Adipocyte (in vitro differentiated cells): ENCODE data around the gene CNIH2.
A peak's percentile ranks its signal among the peaks of the same experiment; 100 is the strongest.
"Not testable (repeated sequence)": the region's sequence is repeated elsewhere in the genome, so short reads cannot be mapped to it uniquely, and the experiment has no call there.

ENCODE experiments used
- DNase-seq: peaks from one replicate; pipeline ENCODE4 v3.0.0-alpha.2; 2015; ENCODE audit warnings: low read depth
- H3K27me3 ChIP-seq: replicated peaks from 2 replicates; pipeline ENCODE4 v1.7.0; 2013; ENCODE audit warnings: mild to moderate bottlenecking, low read length, moderate library complexity; ENCODE audit not compliant: control insufficient read depth, insufficient read depth
- H3K36me3 ChIP-seq: 2 replicates; pipeline ENCODE4 v1.7.0; 2013; ENCODE audit warnings: low read length, mild to moderate bottlenecking, moderate library complexity; ENCODE audit not compliant: control insufficient read depth, insufficient read depth, severe bottlenecking
- H3K4me1 ChIP-seq: 2 replicates; pipeline ENCODE4 v1.7.0; 2013; ENCODE audit warnings: mild to moderate bottlenecking, low read length, moderate library complexity; ENCODE audit not compliant: control insufficient read depth, insufficient read depth
- H3K4me3 ChIP-seq: 2 replicates; pipeline ENCODE4 v1.7.0; 2013; ENCODE audit warnings: mild to moderate bottlenecking, low read length, moderate library complexity
- H3K9ac ChIP-seq: 2 replicates; pipeline ENCODE4 v1.7.0; 2013; ENCODE audit warnings: mild to moderate bottlenecking, low read length, moderate library complexity
- H3K9me3 ChIP-seq: 2 replicates; pipeline ENCODE4 v1.7.0; 2013; ENCODE audit warnings: mild to moderate bottlenecking, low read length, moderate library complexity; ENCODE audit not compliant: control insufficient read depth

The CNIH2 gene

DNA sequence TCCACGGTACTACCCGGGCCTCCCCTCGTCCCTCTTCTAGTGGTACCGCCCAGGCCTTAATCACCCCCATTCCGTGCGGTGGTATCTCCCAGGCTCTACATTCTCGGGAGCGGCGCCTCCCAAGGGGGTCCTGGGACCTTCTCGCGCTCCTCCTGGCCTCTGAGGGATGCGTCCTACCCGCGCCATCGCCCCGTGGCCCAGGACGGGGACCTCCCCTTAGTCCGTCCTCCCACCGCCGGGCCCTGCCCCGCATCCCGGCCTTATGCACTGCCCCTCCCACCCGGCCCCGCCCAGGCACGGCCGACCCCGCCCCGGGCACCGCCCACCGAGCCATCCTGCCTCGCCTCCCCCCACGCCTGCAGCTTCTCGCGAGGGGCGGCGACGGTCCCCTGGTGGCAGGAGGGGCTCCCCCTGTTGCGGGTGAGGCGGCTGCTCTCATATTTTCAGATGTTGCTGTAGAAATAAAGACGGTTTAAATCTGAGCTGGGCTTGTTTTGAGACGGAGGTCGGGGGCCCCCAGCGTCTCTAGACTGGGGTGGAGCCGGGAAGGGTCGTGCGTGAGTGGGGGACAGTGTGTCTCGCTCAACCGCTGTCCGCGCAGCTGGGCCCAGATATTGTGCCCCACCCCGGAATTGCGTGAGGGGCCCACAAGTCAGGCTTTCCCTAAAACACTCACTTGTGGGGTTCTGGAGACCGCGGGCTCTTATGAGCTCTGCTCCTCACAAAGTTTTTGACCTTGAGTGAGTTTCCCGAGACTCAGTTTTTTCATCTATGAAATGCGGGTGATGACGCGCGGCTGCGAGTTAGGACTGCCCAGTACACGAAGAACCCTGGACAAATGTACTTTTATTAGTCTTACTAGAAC lies 10.4 kb upstream of the CNIH2 start:
- no peaks in the 10 kb centered on the region for H3K9me3 ChIP-seq
- H3K27me3 ChIP-seq = no peaks in the 10 kb centered on the region
- H3K9ac ChIP-seq = peak overlapping the region; percentile 97
- H3K4me3 ChIP-seq = peak overlapping the region; percentile 93
- H3K4me1 ChIP-seq = peaks cover 20% of the 10 kb centered on the region
- peak; percentile 95 for DNase-seq
- peaks cover 42% of the 10 kb centered on the region for H3K36me3 ChIP-seq

DNA sequence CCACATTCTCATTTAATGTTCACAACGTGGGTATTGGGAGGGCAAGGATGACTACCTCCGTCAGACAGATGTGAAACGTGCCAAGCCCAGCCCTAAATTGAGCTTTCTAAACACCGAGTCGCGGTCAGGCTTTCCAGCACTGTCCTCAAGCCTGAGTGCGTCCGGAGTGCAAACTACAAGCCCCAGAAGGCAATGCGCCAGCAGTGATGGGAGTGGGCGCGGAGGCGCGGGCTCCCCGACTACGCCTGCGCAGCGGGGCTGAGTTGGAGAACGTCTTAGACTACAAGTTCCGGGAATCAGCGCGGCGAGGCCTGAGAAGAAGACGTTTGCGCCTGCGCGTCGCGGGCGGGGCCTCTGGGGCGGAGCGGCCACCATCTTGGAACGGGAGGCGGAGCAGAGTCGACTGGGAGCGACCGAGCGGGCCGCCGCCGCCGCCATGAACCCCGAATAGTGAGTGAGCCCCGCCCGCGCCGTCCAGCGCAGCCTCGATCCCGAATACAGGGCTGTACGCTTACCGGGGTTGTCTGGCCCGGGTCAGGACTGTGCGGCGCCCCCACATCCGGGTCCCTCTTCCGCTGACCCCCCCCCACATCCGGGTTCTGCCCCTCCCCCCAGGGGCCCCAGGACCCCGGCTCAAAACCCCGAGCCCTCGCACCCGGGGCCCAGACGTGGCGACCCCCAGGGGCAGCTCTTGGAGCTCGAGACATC lies 9.6 kb upstream of the CNIH2 start, which contains the start of gene RAB1B:
Gene RAB1B (plus strand): TSS at position 396 of the 708 bp plus-strand sequence. CDS start 41 bp downstream, at position 437.
- Histone ChIP-seq H3K4me1 (peaks cover 20% of the 10 kb centered on the region), H3K9me3 (no peaks in the 10 kb centered on the region), H3K27me3 (no peaks in the 10 kb centered on the region), H3K36me3 (peaks cover 42% of the 10 kb centered on the region), H3K9ac (peak within 1 kb of the TSS; percentile 97), H3K4me3 (peak within 1 kb of the TSS; percentile 93)
- DNase-seq = peak; percentile 100

DNA sequence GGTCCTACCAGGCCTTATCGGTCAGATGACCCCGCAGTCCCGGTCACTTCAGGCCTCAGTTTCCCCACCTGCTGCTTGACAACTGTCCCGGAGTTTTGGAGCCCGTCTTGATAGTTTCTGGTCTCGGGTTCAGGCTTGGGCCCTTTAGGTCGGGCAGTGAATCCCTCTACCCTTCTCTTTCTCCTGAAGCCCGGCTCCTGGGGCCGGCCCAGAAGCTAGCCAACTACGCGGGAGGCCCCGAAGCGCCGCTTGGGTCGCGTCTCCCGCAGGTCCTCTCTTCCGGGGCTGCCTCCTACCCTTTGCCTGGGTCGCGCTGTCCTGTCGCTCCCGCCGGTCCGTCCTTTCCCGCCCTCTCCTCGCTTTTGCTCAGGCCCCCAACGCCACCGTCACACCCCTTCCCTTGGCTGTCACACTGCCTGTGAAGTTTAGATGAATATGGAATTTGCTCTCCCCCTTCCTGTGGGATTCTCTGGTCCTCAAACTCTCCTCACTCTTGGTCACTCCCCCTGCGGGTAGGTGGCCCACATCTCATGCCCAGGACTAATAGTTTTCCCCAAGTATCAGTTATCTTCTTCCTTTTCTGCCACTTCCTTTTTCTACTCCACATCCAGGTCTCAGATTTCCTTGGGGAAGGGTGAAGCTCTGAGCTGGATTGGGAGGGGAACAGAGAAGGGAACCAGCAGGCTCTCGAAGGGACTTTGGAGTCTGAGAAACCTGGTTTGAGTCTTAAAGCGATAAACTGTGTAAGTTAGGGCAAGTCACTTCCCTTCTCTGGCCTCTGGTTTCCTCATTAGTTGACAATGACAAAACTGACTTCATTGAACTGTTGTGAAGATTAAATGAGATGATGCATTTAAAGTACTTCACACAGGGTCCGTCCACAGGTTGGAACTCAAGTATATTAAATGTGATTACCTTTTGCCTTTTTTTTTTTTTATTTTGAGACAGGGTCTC lies 8.7 kb upstream of the CNIH2 start:
- Histone ChIP-seq H3K9me3 (no peaks in the 10 kb centered on the region), H3K4me1 (peaks cover 20% of the 10 kb centered on the region), H3K27me3 (no peaks in the 10 kb centered on the region), H3K9ac (peak overlapping the region; percentile 97), H3K4me3 (peak overlapping the region; percentile 93), H3K36me3 (peaks cover 43% of the 10 kb centered on the region)
- DNase-seq = peak; percentile 68

DNA sequence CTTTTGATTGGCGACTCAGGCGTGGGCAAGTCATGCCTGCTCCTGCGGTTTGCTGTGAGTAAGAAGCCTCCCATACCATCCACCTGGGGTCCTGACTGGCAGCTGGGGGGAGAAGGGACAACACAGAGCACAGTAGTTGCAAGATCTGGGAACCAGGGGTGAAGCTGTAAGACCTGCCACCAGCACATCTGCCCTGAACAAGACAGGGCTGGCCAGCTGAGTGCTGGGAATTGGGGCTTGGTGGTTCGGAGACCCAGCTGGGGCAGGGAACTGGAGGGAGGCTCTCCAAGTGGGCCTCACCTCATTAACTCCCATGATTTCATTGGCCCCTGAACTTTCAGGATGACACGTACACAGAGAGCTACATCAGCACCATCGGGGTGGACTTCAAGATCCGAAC lies 6.2 kb upstream of the CNIH2 start:
- peaks cover 15% of the 10 kb centered on the region for H3K4me1 ChIP-seq
- H3K27me3 ChIP-seq = no peaks in the 10 kb centered on the region
- no peak overlapping the region for H3K4me3 ChIP-seq
- no peaks in the 10 kb centered on the region for H3K9me3 ChIP-seq
- no peak overlapping the region for H3K9ac ChIP-seq
- peaks cover 48% of the 10 kb centered on the region for H3K36me3 ChIP-seq
- DNase-seq = no peak

DNA sequence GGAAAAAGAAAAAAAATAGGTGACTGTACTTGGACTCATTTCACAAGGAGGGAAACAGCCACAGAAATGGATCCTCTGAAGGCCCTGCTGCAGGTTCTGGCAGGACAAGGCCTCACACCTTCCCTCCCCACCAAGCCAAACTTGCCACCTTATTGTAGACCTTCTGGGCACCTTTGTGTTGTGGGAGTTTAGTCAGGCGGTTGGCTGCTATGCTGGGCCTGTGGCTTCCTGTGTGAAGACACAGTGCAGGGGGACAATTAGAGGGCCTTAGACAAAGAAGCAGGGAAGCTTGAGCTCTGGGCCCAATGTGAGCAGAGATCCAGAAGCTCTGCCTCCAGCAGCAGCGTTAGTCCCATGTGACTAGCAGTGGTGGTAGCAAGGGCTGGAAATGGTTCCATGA lies 5.4 kb upstream of the CNIH2 start:
- H3K4me1 ChIP-seq = peaks cover 12% of the 10 kb centered on the region
- no peaks in the 10 kb centered on the region for H3K27me3 ChIP-seq
- H3K36me3 ChIP-seq = peaks cover 48% of the 10 kb centered on the region

DNA sequence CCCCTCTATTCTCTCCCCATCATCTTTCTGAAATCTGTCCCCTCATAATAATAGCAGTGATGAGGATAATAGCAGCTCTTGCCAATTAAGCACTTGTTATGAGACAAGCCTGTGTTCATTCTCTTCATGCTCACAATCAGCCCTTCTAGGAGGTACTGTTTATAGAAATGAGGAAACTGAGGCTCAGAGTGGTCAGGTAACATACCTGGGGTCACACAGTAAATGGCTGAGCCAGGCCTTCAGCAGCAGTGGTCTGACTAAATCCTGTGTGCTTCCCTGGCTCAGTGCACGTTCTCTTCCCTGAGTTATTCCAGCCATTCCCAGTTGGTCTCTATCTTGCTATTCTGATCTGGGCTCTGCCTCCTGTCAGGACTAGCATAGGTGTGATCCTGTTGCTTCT lies 3.8 kb upstream of the CNIH2 start:
- Histone ChIP-seq H3K9ac (no peak overlapping the region), H3K4me1 (peaks cover 10% of the 10 kb centered on the region), H3K36me3 (peaks cover 48% of the 10 kb centered on the region), H3K9me3 (no peaks in the 10 kb centered on the region), H3K4me3 (no peak overlapping the region), H3K27me3 (no peaks in the 10 kb centered on the region)
- no peak for DNase-seq

More for the DNA sequence above, 5.4 kb upstream of the CNIH2 start:
- Histone ChIP-seq H3K4me3 (no peak overlapping the region), H3K9ac (no peak overlapping the region), H3K9me3 (no peaks in the 10 kb centered on the region)
- no peak for DNase-seq

DNA sequence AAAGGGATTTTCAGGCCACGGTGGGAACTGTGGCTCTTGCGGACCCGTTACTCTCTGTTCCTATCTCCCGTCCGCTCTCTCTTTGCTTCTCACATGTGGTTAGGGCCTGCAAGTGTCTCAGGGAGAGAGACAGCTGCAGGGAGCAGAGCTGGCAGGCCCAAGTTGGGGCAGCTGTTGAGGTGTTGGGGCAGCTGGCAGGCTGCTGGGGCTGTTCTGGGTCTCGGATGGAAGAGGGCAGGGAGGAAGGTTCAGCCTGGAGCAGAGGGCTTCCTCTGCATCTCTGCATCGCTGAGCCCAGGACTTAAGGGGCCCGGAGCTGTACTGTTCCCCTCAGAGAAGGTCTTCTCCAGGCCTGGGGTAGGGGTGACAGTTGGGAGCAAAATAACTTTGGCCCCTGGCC lies 2.6 kb upstream of the CNIH2 start:
- DNase-seq = no peak
- Histone ChIP-seq H3K36me3 (peaks cover 48% of the 10 kb centered on the region), H3K27me3 (no peaks in the 10 kb centered on the region), H3K4me3 (no peak overlapping the region), H3K4me1 (peaks cover 4% of the 10 kb centered on the region), H3K9ac (no peak overlapping the region), H3K9me3 (no peaks in the 10 kb centered on the region)

DNA sequence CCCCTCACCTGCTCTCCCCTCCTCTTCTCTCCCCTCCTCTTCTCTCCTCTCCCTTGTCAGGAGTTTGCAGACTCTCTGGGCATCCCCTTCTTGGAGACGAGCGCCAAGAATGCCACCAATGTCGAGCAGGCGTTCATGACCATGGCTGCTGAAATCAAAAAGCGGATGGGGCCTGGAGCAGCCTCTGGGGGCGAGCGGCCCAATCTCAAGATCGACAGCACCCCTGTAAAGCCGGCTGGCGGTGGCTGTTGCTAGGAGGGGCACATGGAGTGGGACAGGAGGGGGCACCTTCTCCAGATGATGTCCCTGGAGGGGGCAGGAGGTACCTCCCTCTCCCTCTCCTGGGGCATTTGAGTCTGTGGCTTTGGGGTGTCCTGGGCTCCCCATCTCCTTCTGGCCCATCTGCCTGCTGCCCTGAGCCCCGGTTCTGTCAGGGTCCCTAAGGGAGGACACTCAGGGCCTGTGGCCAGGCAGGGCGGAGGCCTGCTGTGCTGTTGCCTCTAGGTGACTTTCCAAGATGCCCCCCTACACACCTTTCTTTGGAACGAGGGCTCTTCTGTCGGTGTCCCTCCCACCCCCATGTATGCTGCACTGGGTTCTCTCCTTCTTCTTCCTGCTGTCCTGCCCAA lies 1.9 kb upstream of the CNIH2 start:
- no peak overlapping the region for H3K4me3 ChIP-seq
- no peak for DNase-seq
- no peaks in the 10 kb centered on the region for H3K27me3 ChIP-seq
- peaks cover 48% of the 10 kb centered on the region for H3K36me3 ChIP-seq
- H3K9ac ChIP-seq = no peak overlapping the region
- peaks cover 4% of the 10 kb centered on the region for H3K4me1 ChIP-seq
- H3K9me3 ChIP-seq = no peaks in the 10 kb centered on the region

DNA sequence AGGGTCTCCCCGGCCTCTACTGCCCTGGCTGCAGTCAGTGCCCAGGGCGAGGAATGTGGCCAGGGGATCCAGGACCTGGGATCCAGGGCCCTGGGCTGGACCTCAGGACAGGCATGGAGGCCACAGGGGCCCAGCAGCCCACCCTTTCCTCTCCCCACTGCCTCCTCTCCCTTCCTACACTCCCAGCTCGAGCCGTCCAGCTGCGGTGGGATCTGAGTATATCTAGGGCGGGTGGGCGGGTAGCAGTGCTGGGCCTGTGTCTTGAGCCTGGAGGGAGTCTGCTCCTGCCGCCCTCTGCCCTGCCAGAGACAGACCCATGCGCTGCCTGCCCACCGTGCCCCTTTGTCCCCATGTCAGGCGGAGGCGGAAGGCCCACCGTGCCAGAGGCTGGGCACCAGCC lies 1.4 kb upstream of the CNIH2 start:
- H3K27me3 ChIP-seq, H3K9me3 ChIP-seq, H3K4me1 ChIP-seq, H3K9ac ChIP-seq, H3K4me3 ChIP-seq, DNase-seq: not testable (repeated sequence)
- H3K36me3 ChIP-seq = peaks cover 47% of the 10 kb centered on the region

DNA sequence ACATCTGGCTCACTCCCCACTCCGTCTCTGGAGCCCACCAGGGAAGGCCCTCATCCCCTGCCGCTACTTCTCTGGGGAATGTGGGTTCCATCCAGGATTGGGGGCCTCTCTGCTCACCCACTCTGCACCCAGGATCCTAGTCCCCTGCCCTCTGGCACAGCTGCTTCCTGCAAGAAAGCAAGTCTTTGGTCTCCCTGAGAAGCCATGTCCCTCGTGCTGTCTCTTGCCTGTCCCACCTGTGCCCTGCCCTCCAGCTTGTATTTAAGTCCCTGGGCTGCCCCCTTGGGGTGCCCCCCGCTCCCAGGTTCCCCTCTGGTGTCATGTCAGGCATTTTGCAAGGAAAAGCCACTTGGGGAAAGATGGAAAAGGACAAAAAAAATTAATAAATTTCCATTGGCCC lies 911 bp upstream of the CNIH2 start:
- H3K36me3 ChIP-seq = peaks cover 43% of the 10 kb centered on the region
- not testable (repeated sequence) for H3K4me1 ChIP-seq, H3K9me3 ChIP-seq

More for the DNA sequence above, 911 bp upstream of the CNIH2 start:
- not testable (repeated sequence) for DNase-seq, H3K4me3 ChIP-seq, H3K9ac ChIP-seq, H3K27me3 ChIP-seq
